GM18517 (cell line): ENCODE results near the gene RASSF6.
"Not testable (repeated sequence)": the region's sequence is repeated elsewhere in the genome, so short reads cannot be mapped to it uniquely, and the experiment has no call there.

Experiments
- ATAC-seq: cut with Tn5 transposase; IDR thresholded peaks from one replicate; pipeline ENCODE4 v1.9.1; 2021; ENCODE audit warnings: mild to moderate bottlenecking, moderate library complexity; ENCODE audit not compliant: unreplicated experiment

RASSF6 gene

DNA sequence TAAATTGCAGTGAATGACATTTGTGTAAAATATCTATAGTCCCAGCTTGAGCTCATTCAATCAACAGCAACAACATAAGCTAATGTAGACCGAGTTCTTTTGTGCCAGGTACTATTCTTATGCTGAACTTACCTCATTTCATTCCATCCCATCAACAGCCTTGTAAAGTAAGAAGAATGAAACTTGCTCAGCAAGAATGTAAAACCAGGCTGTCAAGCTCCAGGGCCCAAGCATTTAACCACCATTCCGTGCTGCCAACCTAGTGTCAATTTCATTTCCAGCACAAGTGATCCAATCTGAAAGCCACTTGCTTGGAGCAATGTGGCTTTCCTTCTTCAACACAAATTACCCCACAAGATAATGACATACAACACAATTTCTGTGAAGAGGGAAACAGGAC is 36.6 kb downstream of the RASSF6 start:
- no peak for ATAC-seq

DNA sequence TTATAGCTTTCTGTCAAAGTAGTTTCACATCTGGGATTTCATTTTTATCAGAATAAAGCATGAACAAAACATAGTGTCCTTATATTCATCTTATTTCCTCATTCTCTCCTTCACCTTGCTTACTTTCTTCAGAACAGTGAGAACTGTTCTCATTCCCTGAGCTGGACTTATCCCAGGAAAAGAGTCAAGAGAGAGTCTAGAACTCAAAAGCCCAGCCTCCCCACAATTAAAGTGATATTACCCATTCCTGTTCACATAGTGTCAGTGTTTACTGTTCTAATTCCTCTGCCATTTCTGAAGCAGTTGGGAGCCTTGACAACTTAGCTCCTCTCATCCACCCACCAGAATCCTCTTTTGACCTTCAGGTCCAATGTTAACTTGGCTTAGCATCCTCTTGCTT is 42.9 kb downstream of the RASSF6 start:
- no peak for ATAC-seq

DNA sequence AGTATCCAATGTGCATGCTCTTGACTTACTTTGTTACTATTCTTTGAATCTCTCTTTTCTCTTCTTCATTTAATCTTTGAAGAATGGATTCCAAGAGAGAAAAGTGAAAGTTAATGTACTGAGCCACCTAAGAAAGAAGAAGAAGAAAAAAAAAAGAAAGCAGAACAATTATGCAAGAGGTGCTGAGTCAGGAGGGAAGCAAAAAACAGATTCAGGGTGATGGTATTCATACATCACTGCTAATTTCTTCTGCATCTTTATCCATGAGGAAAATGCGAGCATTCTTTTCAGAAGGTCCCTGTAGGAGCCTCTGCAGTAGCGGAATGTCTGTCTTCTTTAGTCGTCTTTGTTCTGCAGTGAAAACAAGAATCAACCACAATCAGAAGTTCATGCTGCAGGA is 43.9 kb downstream of the RASSF6 start:
- ATAC-seq: no peak

DNA sequence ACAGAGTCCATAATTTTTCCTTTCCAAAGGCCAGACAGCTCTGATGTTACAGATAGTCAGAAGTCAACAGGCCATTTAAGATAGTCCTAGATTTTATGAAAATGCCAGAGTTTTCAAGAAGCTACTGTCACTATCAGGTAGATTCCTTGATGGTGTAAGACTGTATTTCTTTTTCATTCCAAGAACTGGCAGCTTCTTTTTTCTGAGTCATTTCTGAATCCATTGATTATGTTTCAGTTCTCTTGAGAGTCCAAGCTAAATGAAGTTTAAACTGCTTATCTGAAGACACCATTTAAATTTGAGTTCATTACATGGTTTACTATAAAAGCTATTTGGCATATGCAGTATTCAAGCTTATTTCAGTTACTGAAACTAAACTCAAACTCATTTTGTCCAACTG is 44.6 kb downstream of the RASSF6 start:
- ATAC-seq: peak; percentile 44

DNA sequence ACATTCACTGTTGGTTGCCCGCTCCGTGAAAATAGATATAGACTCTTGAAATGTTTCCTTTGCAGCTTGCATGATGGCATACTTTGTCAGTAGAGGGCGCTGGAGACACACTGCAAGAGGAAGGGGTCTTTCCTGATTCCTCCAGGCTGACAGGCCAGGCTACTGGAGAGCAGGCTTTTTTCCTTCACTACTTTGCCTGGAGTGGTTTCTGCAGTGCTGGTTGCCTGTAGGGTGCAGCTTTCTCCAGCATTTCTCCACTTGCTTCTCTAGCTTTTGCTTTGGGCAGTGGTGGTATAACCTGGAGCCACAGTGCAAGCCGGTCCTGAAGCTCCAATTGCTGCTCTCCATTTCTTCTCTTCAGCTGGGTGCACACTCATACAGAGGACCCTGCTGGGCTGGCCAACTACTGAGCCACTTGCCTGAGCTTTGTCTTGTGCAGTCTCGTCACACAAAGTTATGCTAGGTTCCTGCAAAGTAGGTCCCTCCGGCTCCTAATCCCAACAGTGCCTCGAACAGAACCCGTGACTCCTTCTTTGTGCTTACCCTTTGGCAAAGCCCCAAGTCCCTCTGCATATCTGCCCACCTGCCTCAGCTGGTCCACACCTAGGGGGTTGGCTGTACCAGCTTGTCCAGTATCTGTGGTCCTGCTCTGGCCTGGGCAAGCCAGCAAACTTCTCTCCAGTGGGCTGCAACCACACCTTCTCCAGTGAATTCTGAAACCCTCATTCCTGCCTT is 46.3 kb downstream of the RASSF6 start:
- ATAC-seq: peak; percentile 56

DNA sequence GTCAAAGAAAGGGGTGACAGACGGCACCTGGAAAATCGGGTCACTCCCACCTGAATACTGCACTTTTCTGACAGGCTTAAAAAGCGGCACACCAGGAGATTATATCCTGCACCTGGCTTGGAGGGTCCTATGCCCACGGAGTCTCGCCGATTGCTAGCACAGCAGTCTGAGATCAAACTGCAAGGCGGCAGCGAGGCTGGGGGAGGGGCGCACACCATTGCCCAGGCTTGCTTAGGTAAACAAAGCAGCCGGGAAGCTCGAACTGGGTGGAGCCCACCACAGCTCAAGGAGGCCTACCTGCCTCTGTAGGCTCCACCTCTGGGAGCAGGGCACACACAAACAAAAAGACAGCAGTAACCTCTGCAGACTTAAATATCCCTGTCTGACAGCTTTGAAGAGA is 69.4 kb downstream of the RASSF6 start:
- ATAC-seq: not testable (repeated sequence)

DNA sequence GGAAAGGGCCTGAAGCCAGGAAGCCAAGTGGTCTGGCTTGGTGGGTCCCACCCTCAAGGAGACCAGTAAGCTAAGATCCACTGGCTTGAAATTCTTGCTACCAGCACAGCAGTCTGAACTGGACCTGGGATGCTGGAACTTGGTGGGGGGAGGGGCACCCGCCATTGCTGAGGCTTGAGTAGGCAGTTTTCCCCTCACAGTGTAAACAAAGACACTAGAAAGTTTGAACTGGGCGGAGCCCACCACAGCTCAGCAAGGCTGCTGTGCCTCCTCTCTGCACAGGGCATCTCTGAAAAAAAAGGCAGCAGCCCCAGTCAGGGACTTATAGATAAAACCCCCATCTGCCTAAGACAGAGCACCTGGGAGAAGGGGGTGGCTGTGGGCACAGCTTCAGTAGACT is 75.6 kb downstream of the RASSF6 start:
- no peak for ATAC-seq

DNA sequence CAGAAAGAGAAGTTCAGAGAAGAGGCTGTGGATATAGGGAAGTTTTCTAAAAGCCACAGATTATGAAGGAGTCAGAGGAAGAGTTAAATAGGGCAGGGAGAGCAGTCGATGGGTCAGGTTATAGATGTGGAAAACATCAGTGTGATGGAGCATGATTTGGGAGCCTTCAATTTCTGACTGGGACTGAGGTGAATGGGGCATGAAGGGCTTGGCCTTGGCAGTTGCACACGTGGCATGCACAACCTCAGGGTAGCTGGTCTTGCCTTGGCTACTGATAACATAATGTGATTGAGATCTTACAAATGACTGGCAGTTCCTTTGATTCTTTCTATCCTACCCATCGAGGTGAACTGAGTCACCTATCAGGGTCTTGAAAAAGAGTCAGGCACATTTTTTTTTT is 79.0 kb downstream of the RASSF6 start:
- ATAC-seq: no peak

DNA sequence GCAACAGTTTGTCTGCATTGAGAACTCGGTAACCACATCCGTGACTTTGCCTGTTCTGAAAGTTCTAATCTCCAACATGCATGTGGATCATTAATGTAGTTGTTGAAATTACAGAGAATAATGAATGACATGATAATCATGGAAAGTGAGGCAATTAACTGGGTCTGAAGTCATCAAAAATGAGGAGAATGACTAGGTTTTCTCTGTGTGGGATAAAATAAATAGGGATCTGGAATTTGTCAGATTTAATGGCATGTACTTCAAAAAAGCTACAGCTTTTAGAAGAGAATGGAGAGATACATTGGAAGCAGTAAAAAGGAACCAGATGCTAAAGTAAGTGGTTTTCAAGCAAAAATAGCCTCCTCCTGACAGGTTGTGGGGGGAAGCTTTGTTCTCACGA is 79.4 kb downstream of the RASSF6 start:
- no peak for ATAC-seq

DNA sequence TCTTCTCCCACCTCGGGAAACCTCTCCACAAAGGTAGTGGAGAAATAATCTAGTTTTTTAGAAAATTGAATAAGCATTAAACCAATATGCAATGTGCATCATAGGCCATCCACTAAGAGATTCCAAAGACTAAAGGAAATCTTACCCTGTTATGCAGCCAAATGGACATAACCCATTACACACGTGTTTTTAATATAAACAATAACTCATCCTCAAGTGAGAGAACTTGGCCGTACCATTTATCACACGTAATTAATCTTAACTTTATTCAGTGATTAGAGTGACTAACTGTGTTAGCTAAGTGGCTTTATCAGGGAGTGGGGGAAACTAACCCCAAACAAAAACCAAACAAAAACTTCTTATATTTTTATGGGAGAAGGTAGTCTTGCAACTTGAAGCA is 80.8 kb downstream of the RASSF6 start:
- no peak for ATAC-seq

DNA sequence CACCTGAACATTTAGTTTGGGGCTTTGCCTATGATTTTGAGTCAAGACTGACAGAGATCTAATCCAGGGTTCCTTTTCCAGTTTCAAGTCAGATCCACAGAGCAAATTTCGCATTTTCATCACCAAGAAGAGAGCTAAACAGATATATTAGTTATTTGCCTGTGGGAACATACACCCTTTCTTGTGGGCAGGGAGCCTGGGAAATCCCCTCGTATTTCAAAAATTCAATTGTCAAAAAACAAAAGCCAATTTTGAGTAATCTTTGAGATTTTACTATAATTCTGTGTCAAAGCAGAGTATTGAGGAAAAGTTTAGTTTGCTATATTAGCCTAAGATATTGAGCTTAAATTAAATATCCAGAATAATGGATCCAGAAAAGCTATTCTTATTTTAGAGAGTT is 82.1 kb downstream of the RASSF6 start:
- ATAC-seq: no peak

DNA sequence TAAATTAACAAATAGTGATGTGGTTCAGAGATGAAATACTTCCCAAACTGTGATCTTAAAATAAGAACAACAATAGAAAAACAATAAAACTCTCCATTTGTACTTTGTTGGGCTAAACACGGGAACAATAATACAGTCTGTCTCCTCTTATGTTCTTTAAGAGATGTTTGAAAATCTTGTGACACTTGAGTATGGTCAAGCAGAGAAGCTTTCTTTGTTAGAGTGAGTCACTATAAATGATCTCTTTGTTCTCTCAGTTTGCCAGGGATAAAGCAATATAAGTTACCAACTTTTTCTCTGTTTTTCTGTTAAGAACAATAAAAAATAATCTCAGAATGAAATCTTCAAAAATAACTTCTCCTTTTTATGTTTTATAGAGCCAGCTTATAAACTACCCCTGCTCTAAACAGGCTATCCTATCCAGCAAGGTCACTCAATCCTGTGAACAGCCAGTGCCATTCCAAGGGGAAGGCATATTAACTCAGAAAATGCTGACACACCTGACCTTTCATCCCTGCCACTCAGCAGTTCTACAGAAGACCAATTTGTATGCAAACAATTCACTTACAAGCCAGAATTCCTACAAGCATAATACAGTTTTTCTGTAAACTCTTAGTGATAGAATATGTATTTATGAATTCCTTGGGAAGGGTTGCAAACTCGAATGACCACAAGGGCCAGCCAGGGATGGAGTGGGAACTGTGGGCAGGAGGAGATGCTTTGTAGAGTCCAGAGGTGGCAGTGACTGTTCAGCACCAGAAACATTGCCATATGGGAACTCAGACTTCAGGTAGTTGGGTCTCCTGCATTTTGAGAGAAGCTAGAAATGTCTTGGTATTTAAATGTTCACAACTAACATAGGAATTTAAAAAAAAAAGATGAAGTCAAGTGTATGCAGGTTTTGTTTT is 86.5 kb downstream of the RASSF6 start:
- ATAC-seq: no peak

DNA sequence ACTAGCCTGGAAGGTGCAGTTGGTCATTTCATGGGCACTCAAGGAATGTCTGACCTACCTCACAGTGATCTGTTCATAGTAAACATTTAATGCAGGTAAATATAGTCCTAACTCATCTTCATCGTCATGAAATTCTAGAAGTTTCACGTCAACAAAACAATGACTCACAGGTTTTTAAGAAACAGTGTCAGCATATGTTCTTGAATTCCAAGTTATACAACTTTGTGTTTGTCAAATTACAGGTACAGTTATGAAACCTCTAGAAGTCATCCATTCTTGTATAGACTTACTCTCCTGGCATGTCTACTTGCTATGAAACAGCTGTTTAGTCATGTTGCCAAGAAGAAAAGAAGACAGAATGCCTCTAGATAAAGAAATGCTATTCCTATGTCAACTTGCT is 92.1 kb downstream of the RASSF6 start:
- ATAC-seq: no peak

DNA sequence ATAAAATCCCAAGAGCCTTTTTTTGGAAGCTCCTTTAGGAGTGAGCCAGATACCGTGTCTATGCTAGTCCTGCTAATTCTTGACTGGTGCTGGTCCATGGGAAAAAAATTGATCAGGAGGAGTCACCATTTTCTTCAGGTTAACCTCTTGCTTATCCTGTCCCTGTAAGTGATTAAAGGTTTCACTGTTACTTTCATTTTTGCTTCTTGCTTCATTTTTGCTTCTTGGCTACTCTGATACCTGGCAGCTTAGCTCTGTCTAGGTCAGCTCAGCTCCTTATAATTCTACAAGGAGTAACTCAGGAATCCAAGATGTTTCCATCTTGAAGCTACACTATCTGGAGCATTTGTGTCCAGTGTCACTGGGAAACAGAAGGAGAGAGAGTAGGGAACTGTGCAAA is 93.0 kb downstream of the RASSF6 start:
- peak; percentile 81 for ATAC-seq

DNA sequence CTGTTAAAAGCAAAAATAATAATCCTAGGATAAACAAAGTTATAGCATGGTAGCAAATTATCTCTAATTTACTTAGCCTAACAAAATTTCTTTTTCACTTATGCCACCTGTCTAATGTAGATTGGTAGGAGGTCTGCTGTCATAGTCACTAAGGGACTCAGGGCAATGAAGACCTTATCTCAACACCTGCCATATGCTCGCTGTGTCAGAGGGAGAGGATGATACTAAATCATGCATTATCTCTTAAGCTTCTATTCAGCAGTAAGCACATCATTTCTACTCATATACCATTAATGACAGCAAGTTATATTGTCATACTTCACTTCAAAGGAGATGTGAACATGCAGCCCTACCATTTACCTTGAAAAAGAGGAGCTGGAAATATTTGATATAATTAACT is 94.6 kb downstream of the RASSF6 start:
- no peak for ATAC-seq

DNA sequence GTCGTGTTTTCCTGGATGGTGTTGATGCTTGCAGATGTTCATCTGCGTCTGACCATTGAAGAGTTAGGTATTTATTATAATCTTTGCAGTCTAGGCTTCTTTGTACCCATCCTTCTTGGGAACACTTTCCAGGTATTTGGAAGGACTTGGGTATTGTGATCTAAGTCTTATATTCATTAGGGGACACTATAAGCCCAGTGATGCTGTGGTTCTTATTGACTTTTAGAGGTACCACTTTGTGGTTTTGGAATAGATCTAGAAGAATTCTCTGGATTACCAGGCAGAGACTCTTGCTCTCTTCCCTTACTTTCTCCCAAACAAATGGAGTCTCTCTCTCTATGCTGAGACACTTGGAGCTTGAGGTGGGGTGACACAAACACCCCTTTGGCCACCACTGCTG is 97.1 kb downstream of the RASSF6 start:
- ATAC-seq: no peak
